ENCODE measurements around the gene CSAD.

DNA sequence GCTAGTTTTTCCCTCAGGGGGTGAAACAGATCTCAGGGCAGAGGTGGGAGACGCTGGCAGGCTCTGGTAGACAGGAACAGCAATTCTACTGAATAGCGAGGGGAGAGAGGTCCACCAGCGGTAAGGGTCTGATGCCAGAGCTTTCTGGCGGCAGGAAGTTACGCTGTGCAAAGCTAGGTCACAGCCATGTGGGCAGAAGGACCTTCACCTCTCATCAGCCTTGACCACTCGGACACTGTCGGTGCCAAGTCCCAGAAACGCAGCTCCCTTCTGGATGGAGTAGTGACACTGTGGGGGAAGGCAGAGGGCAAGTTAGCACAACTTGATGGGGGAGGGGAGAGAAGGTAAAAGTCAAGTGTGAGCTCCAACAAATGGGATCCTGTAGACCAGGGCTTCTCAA, 10.5 kb downstream of the CSAD start:
- TF ChIP-seq NFRKB (IDR thresholded peaks at IDR 0.05) (no peak), SUZ12 (IDR thresholded peaks at IDR 0.05) (no peak), FOXM1 (IDR thresholded peaks at IDR 0.05; ENCODE audit: borderline replicate concordance) (no peak), ZNF384 (IDR thresholded peaks at IDR 0.05) (no peak), ELF4 (IDR thresholded peaks at IDR 0.05) (no peak), SP1 (IDR thresholded peaks at IDR 0.05) (no peak), BHLHE40 (IDR thresholded peaks at IDR 0.05; ENCODE audit: borderline replicate concordance) (no peak), FOXK2 (IDR thresholded peaks at IDR 0.05) (no peak), ARNT (IDR thresholded peaks at IDR 0.05) (no peak)

All from HEK293T (cell line).